Mesenteric fat pad (tissue), 1 donor: ENCODE data around the gene ZBTB16. TPM values are rescaled to one million over a fixed set of nuclear protein-coding genes. Genes with fewer than 3 reads are reported as not detected.

ENCODE experiments used
- DNase-seq: peaks from one replicate; pipeline ENCODE4 v3.0.0-alpha.2; 2020; ENCODE audit warnings: low spot score
- total RNA-seq: library from RNA; stranded (reverse); fragmentation: NEBNext Ultra II Directional; extraction: Animal tissue kit (Norgen Biotek cat#: 25700); gene quantifications from one replicate; pipeline ENCODE4 v1.2.1, GENCODE V29; 2021
- donor health status: DM: yes; HTN: yes; CAD: no.

The ZBTB16 gene
- total RNA-seq, 1 donor from 2014 or later, result 196 TPM

DNA sequence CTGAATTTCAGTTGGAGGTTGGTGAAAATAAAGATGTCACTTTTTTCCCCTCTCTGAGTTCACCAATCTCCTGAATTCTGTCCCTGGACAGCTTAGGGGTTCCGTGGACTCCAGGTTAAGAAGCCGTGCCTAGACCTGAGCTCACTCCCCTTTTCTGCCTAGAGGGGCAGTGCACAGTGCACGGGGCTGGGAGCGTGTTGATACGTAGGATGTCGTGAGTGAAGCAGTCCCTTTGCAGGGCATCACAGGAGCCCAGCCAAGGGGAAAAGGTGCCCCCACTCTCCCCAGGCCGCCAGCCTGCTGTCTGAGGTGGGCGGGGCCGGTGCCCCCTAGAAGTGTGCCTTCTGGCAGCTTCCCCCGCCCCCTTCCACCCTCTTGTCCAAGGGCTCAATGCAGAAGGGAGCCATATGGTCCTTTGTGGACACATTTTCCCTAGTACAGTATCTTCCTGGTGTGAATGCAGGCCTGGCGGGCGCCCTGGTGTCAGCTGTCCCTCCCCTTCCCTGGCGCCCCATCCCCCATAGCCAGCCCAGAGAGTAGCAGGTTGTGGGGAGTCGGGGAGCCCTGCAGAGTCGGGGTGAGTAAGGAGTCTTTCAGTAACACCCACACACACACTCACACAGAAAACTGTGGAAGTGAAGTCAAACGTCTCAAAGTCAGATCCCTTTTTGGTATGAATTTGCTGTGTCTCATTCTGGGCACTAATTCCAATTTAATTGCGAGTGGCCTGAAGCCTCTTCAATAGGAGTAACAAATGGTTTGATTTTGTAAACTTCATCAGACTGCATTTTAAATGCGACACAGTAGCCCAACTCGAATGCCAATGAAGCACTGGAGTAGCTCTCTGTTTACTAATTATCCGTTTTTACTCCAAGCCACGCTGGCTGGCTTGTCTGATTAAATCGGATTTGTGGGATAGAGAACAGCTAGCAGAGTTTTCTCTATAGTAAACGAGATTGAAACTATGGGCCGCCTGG is 169.2 kb downstream of the ZBTB16 start:
- DNase-seq, result no peak

DNA sequence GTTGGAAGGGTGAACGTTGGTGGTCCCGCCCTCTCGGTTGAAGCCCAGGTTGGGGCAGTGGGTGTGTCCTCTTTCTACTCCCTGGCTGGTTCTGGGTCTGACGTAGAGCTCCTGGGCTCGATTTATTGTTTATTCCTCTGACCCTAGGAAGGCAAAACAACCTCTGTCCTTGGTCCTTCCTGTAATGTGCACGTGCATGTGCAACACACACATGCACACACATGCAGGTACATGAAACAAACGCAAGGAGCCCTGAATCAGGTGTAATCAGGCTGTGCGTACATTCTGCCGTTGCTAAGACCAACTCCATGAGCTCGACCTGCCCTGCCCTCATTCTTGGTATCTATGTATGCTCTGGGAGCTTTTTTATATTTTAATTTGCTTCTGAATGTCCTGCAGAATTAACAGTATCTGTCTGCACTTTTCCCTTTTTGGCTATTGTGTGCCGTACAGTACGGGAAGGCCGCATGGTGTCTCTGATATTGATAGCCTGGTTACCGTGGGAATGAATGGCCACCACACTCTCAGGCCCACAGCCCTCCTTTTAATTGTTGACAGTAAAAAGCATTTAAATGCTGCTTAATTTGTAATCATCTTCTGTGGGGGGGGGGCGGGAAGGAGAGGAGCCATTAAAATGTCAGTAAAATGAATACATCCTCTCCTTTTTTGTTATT is 170.7 kb downstream of the ZBTB16 start:
- no peak for DNase-seq

DNA sequence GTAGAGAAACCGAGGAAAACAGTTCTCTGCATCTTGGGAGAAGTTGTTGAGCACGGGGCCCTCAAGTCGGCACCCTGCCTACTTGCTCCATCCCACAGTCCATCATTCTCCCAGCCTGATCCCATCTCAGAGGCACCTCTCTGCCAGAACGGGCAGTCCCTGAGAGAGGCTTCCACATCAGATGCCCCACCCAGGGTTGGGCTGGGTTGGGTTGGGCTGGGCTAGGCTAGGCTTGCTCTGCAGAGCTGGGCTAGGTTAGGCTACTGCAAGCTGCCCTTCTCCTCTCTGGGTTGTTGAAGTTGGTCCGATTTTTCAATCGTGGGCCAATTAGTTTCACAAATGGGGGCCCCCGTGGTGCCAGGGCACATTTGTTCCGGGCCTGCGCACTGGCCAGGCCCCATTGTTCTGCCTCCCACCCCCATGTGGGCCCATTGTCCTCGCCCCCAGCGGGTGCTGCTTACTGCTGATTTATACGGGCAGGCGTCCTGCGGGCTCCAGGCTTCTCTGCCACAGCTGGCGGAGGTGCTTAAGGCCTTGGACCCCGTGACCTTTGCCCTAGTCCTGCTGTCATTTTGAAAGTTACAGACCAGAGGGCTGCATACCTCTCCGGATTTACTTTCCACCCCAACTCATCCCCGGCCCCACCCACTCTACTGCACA is 173.0 kb downstream of the ZBTB16 start:
- DNase-seq, result no peak

DNA sequence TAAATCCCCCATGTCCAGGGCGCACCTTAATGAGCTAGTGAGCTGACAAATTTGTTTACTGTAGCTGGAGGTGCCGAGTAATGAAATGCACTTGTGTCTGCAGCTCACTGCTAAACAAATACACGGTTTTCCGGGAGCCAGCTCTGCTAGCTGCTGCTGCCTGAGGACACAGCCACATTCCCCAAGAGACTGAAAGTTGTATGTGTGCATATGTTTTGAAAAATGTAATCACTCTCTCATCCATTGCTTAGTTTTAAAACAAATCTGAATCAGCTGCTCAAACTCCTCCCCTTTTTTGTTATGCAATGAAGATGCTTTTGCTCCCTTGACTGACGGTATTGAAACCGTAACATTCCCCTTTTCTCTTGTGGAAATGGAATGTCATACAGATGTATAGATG is 174.2 kb downstream of the ZBTB16 start:
- no peak for DNase-seq

DNA sequence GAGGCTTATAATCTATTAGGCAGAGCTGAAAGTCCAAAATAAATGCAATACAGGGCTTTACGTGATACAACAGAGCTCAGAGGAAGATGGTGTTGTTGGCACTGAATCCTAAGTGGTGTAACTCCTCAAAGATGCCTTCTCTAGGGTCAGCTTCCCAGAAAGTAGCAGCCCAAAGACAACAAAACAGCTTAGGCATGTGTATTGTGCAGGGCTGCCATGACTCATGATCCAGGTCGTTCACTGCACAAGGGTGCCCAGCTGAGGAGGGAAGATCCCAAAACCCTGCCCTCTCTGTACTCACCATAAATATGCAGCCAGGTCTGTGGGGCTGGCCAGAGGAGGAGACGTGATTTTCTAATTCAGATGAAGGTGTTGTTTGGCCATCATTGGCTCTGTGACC is 177.3 kb downstream of the ZBTB16 start:
- no peak for DNase-seq

DNA sequence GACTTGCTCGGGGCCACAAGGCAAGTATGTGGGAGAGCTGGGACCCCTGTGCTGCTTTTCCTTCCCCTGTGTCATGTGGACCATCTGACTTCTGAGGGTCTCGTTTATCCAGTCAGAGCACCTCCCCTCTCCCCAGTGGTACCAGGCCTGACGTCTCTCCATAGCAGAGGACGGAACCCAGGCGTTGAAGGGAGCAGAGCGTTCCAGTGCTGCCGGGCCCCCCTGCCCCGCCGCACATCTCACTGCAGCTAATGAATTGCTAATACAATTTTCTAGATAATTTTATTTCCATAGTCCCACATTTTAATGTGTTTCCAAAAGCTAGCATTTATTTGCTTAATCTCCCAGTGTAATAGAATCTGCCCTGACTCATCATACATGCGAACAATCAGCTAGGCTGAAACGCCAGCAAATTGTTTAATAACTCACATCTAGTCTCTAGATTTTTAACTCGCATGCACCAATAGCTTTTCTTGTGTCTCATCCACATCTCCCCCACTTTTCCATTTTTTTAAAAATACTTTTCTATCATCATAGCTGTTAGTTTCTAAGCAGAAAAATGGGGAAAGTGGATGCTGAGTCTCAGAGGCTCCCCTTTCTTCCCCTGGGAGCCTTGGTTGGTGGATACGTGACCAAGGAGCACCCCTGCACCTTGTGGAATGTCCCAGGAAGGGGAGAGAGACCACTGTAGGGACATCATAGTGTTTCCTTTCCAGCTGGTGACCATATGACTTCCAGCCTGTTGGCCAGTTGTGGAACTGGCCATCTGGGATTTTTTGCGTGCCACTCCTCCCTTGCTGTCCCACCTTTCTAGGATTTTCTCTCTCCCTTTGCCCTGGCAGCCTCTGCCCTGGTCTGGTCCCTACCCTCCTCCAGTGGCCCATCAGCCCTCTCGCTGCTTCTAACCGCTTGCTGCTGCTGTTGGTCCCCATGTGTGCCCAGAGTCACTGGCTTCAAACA is 178.1 kb downstream of the ZBTB16 start:
- DNase-seq, result no peak

DNA sequence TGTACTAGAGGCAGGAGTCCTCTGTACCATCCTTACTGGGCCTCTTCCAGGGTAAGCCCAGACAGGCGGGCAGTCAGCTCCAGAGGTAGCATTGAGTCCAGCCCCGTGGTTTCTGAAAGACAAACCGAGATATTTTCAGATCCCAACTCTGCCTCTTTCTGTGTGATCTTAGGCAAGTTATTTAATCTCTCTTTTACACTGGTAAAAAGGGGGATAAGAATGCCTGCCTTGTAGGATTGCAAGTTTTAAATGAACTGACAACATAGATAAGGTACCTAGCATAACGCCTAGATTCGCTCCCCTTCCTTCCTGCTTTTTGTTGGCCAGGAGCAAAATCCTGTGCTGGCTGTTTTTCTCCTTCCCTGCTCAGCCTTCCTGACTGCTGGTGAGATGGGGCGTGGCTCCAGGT is 180.2 kb downstream of the ZBTB16 start:
- no peak for DNase-seq

DNA sequence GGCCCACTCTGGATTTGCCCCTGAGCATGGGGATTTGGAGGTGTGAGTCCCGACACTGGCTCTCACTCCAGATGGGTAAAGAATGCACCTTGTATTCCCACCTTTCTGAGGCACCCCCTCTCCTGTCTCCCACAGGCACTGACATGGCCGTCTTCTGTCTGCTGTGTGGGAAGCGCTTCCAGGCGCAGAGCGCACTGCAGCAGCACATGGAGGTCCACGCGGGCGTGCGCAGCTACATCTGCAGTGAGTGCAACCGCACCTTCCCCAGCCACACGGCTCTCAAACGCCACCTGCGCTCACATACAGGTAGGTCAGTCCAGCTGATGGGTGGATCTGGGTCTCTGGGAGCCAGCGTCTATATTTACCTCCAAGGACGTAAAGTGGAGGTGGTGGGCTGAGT is 182.5 kb downstream of the ZBTB16 start:
- DNase-seq, result no peak

DNA sequence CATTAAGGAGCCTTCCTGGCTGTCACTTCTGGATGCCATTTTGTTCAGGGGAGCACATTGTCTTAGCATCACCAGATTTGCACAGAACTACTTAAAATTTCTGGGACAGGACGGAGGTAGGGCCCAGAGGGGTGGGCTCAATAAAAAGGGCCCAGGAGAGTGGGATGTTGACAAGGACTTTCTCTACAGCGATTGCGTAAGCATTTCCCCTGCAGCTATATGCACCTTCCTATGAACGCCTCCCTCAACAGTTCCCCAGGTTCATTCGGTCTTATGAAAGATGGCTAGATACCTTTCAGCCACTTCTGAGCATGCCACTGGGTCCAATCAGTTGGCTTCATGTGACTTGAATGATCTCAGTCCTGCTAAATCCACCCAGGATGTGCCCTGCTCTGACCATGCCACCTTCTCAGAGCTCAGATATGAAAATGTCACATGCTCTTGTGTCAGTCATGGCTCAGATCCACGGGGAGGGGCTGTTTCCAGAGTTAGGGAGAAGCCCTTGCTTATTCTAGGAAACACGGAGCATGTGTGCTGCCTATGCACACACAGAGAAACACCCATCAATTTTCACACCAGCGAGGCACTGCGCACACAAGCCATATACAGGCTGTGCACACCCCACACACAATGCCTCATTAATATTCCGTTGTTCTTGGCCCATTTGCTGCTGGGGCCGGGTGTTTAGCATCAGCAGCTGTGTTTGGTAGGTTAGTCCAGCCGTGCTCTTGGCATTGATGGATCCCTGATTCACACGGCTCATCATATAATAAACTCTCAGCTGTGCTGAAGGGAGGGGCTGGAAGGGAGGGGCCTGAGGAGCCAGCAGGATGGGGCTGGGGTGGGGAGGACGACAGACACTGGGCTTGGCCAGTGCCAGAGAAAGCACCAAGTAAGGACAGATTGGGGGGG is 184.2 kb downstream of the ZBTB16 start:
- DNase-seq, result no peak

DNA sequence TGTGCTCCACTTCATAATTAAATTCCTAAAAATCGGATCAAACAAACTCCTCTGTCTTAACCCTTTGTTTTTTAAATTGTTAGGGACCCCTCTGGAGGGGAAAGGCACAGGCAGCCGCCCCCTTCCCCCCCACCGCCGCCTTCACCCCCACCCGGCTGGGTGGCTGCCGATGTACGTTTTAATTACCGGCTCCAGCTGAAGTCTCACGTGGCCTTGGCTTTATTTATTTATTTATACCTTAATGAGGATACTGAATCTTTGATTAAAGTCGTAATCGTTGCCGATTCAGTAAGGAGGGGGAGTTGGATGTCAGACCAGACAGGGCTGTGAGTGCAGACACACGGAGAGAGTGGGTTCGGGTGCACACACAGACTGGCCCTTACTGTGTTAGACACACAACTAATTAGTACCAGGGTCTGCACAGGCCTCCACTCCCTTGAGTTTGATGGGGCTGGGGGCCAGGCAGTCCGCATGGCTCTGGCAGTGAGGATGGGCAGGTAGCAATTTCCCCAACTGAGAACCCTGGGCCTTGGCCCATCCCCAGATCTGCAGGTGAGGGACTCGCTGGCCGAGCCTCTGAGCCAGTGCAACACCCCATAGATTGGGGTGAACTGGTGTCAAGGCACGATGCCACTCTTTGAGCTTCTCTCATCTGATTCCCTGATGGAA is 185.3 kb downstream of the ZBTB16 start:
- no peak for DNase-seq

DNA sequence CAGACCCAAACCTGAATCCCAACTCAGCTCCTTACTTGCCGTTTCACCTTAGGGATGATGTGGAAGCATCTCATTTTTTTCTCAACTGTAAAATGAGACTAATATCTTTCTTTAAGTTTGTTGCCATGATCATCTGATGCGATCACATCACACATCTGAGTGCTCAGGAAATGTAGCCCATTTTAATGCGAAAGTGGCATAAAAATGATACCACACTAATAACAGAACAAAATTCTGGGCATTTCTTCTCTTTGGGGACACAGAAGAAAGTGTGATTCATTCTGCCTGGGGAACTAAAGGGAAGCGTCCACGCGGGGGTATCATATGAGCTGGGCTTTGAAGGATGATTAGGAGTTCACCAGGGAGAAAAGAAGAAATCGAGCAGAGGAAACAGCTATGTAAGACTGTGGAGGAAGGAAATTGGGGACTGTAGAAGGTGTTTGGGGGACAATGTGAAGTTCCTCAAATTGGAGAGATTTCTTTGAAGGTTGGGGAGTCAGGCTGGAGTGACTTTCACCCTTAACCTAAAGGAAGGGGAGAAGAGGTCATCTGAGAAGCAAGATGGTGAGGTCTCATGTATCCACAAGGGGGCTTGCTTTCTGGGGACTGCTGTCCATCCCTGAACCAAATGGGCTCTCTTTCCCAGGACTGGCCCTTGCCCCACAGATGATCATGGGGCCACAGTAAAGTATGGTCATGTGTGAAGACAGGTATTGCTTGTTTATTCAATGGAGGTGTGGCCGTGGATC is 187.0 kb downstream of the ZBTB16 start:
- DNase-seq, result no peak

DNA sequence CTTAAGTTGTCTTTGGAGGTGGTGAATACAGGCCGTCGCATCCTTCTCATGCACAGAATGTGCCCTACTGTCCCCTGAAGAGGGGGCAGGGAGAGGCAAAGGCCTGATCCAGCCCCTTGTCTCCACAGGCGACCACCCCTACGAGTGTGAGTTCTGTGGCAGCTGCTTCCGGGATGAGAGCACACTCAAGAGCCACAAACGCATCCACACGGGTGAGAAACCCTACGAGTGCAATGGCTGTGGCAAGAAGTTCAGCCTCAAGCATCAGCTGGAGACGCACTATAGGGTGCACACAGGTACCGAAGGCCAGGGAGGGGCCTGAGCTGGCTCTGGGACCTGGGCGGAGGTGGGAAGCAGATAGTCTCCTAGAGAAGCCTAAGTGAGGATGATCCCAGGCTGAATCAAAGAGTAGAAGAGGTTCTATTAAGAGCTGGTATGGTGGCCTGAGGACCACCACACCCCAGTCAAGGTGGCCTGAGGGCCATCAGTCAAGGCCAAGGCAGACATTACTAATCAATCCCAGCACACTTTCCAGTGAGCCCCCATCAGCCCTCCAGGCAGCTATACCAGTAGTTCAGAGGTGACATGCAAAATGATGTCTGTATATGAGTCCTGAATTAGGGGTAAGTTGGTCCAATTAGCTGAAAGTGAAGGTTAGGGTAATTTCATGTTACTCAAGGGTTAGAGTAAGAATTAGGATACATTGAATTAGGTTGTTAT is 187.7 kb downstream of the ZBTB16 start:
- DNase-seq, result no peak

DNA sequence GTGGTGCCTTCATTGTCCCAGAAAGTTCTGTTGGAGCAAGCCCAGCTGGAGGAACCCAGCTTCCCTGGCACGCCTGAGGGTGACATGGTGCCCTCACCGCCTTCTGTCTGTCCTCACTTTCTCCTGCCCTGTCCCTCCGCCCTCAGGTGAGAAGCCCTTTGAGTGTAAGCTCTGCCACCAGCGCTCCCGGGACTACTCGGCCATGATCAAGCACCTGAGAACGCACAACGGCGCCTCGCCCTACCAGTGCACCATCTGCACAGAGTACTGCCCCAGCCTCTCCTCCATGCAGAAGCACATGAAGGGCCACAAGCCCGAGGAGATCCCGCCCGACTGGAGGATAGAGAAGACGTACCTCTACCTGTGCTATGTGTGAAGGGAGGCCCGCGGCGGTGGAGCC is 190.7 kb downstream of the ZBTB16 start:
- DNase-seq, result no peak

DNA sequence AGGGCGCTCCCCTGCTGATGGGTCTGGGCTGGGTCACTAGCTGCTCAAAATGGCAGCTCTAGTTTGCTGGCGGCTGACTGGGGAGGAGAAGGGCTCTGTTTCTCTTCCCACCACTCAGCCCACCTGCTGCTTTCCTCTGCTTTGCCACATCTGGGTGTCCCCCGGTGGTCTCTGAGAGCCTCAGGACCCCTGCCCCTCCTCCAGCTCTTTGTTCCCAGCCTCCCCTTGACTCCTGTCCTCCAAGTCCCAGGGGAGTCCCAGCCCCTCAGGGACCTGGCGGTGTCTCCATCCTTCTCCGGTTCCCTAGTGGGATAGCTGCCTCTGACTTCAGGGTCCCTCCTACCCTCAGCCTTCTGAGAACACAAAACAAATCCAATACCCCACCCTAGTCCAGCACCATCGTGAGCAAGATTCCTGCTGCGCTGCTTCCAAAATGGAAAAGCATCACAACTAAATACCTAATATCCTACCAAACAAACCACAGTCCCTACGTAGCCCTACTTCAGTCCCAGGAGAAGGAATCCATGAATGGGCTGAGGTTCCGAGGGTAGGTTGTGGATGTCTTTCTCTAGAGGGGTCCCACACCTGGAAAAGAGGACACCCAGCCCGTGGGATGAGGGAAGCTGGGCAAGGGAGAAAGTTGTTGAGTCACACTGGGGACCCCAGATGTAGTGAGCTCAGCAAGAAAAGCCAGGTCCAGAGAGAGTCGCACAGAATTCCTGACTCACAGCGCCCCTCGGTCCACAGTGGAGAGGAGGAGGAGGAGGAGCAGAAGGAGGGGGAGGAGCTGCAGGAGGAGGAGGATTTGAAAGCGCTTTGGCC is 191.7 kb downstream of the ZBTB16 start:
- no peak for DNase-seq

DNA sequence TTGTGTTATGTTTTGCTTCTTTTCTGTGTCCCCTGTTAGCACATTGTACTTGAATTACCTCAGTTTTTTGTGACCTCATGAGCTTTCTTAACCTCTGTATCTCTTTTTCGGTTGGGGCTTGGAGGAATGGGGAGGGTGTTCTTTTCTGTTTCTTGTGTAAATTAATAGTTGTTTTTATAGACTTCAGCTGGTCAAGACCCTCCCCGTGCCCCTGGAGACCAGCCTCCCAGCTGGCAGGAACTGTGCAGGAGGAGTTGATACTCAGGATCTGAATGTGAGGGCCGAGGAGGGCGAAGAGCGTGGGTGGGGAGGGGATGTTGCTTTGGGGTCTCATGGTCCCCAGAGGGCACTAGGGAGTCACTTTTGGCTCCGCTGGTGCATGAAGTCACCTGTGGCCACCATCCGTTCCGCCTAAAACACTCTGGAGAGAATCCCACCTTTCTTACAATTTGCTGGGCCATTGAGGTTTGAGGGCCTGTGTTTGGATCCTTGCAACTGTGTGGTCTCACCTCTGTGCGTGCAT is 192.4 kb downstream of the ZBTB16 start:
- DNase-seq, result no peak

DNA sequence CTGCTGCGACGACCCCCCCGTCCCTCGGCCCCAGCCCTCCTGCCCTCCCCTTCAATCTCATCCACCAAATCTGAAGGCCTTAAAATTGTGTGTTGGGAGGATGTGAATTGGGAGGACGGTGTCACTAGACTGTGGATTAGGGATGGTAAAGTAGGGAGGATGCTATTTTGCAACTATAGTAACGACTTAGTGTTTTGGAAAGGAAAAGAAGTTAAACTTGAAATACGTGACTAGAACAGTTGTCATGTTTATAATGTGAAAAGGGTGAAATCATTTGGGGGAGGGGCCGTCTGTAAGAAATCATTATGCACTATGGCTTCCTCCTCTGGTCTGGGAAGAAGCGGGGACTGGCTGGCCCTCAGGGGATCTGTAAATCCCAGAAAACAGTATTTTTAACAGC is 193.3 kb downstream of the ZBTB16 start:
- DNase-seq, result no peak

DNA sequence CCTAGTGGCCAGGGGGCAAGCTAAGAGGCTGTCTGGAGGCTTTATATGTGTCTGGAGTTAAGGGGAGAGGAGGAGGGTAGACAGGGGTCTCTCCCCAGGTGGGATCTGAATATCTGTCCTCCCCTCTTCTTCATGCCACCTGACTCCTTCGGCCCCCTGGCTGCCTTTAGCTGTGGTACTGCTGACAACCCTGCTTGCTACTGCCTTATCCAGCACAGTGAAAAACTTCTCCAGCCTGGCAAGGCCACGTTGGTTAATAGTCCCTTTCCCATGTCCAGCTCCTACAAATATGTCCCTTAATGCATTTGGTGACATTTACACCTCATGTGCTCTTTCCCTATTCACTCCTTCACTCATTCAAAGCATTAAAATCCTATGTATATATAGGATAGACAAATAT is 194.3 kb downstream of the ZBTB16 start:
- no peak for DNase-seq
